ENCODE results near the gene KIAA0825.

The KIAA0825 gene

GRCh38 chr5:94425396-94425795 is 193.0 kb downstream of the KIAA0825 start:
- no peak for DNase-seq

GRCh38 chr5:94423411-94423810 is 195.0 kb downstream of the KIAA0825 start:
- no peak for DNase-seq

GRCh38 chr5:94422812-94423211 is 195.6 kb downstream of the KIAA0825 start:
- no peak for DNase-seq

GRCh38 chr5:94420885-94421284 is 197.5 kb downstream of the KIAA0825 start:
- no peak for DNase-seq

- no peak for DNase-seq
Observed at GRCh38 chr5:94415798-94416197, 202.6 kb downstream of the KIAA0825 start.

- no peak for DNase-seq
Observed at GRCh38 chr5:94409440-94409839, 209.0 kb downstream of the KIAA0825 start.

- DNase-seq = no peak
Observed at GRCh38 chr5:94407023-94407422, 211.4 kb downstream of the KIAA0825 start.

GRCh38 chr5:94403483-94403882 is 214.9 kb downstream of the KIAA0825 start:
- no peak for DNase-seq

GRCh38 chr5:94402096-94402495 is 216.3 kb downstream of the KIAA0825 start:
- no peak for DNase-seq

- no peak for DNase-seq
Observed at GRCh38 chr5:94397508-94397907, 220.9 kb downstream of the KIAA0825 start.

GRCh38 chr5:94396687-94397086 is 221.7 kb downstream of the KIAA0825 start:
- no peak for DNase-seq

- DNase-seq = no peak
Observed at GRCh38 chr5:94395468-94395867, 222.9 kb downstream of the KIAA0825 start.

- DNase-seq = no peak
Observed at GRCh38 chr5:94391996-94392395, 226.4 kb downstream of the KIAA0825 start.

- DNase-seq = no peak
Observed at GRCh38 chr5:94389515-94389899, 228.9 kb downstream of the KIAA0825 start.

- no peak for DNase-seq
Observed at GRCh38 chr5:94388773-94389514, 229.5 kb downstream of the KIAA0825 start.

GRCh38 chr5:94385767-94386166 is 232.6 kb downstream of the KIAA0825 start:
- DNase-seq = no peak

GRCh38 chr5:94378062-94378461 is 240.3 kb downstream of the KIAA0825 start:
- DNase-seq = no peak

- DNase-seq = no peak
Observed at GRCh38 chr5:94376672-94377345, 241.6 kb downstream of the KIAA0825 start.

GRCh38 chr5:94375801-94376200 is 242.6 kb downstream of the KIAA0825 start:
- DNase-seq = no peak

- no peak for DNase-seq
Observed at GRCh38 chr5:94374336-94374735, 244.1 kb downstream of the KIAA0825 start.

- no peak for DNase-seq
Observed at GRCh38 chr5:94367900-94368299, 250.5 kb downstream of the KIAA0825 start.

GRCh38 chr5:94366811-94367210 is 251.6 kb downstream of the KIAA0825 start:
- no peak for DNase-seq

GRCh38 chr5:94362857-94363256 is 255.5 kb downstream of the KIAA0825 start:
- DNase-seq = no peak

Measured in midbrain (tissue), 1 donor.